OCI-LY1 (cell line): ENCODE data around the gene PRDM15.

Experiments used
- EZH2 ChIP-seq: fragments of 200-600 bp; sonication (generic), shearing (Covaris generic); IDR thresholded peaks from 2 replicates; pipeline ENCODE4 v1.8.0; 2017; ENCODE audit warnings: borderline replicate concordance, mixed run types, mild to moderate bottlenecking, antibody characterized with exemption, low read length, moderate library complexity, mixed read lengths
- TF ChIP-seq, protein P1 (sequence below): fragments of 200-600 bp; sonication (generic), shearing (Covaris generic); IDR thresholded peaks from 2 replicates; pipeline ENCODE4 v1.5.1; 2017; ENCODE audit warnings: mild to moderate bottlenecking, antibody characterized with exemption, low read length, moderate library complexity, mixed read lengths

DNA sequence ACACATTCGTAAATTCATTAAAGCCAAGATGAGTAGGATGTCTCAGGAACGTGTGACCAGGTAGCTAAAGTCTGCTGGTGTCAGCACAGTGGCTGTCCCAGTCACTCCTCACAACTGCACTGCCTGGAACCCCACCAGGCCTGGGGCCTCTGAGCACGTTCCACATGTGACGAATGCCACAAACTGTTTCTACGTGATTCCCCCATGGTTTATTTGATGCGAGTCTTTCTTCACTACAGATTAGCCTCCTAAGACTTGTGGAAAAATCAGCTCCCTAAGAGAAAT lies 33.2 kb downstream of the PRDM15 start:
- TF ChIP-seq, protein P1, sequence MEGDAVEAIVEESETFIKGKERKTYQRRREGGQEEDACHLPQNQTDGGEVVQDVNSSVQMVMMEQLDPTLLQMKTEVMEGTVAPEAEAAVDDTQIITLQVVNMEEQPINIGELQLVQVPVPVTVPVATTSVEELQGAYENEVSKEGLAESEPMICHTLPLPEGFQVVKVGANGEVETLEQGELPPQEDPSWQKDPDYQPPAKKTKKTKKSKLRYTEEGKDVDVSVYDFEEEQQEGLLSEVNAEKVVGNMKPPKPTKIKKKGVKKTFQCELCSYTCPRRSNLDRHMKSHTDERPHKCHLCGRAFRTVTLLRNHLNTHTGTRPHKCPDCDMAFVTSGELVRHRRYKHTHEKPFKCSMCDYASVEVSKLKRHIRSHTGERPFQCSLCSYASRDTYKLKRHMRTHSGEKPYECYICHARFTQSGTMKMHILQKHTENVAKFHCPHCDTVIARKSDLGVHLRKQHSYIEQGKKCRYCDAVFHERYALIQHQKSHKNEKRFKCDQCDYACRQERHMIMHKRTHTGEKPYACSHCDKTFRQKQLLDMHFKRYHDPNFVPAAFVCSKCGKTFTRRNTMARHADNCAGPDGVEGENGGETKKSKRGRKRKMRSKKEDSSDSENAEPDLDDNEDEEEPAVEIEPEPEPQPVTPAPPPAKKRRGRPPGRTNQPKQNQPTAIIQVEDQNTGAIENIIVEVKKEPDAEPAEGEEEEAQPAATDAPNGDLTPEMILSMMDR = no peak
- no peak for TF ChIP-seq EZH2
